Stimulated activated CD4-positive, alpha-beta T cell treated with anti-CD3 and anti-CD28 coated beads, Interleukin-12 subunit alpha, Interleukin-12 subunit beta, amount 100 ng/mL, for 24 hours (primary cell): ENCODE results near the gene NDUFA3.
A peak's percentile ranks its signal among the peaks of the same experiment; 100 is the strongest.

ENCODE experiments used
- DNase-seq, 2 experiments: peaks; one replicate each; pipeline ENCODE4 v3.0.0-alpha.2; 2020; ENCODE audit warnings: low read depth in 2 of 2

Gene NDUFA3

DNA sequence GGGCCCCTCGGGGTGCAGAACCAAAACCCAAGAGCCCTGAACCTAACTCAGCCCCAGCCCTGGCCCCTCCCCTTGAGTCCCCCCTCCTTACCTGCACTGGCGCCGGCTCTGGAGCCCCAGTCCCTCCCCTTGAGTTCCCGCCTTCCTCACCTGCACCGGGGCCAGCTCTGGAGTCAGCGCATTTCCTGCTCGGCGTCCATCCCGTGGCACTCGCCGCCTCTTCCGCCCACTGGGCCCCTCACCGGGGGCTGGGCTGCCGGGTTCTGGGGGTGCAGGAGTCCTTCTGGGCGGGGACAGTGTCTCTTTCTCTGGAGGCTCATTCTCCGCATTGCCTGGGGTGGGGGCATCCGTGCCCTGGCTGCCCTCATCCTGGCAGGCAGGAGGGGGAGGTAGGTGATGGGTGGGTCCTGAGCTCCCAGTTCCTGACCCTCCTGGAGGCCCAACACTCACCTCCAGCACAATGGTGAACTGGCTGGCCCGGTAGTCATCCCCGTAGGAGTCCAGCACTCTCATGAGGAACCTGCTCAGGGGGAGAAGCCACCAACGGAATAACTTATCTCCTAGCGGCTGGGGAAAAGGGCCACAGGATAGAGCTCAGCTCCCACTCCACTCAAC, 5.3 kb downstream of the NDUFA3 start:
- DNase-seq, result no peak

DNA sequence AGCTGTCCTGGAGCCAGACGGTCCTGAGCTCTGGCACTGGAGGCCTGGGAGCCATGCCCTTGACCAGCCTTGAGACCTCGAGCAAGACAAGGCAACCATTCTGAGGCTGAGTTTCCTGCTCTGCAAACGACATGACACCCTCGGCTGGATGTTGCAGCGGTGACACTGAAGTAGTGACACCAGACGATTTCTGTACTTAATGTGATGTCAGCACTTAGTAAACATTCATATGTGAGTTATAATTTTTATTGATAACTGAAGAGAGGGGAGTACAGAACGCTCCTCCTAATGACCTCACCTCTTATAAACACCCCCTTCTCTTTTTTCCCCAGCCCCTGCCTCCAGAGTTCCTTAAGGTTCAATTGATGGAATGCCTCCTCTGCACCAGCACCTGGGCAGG, 5.8 kb downstream of the NDUFA3 start:
- DNase-seq, result no peak

- DNase-seq, result no peak
These were observed 7.0 kb downstream of the NDUFA3 start for GRCh38 chr19:54109651-54110050.

DNA sequence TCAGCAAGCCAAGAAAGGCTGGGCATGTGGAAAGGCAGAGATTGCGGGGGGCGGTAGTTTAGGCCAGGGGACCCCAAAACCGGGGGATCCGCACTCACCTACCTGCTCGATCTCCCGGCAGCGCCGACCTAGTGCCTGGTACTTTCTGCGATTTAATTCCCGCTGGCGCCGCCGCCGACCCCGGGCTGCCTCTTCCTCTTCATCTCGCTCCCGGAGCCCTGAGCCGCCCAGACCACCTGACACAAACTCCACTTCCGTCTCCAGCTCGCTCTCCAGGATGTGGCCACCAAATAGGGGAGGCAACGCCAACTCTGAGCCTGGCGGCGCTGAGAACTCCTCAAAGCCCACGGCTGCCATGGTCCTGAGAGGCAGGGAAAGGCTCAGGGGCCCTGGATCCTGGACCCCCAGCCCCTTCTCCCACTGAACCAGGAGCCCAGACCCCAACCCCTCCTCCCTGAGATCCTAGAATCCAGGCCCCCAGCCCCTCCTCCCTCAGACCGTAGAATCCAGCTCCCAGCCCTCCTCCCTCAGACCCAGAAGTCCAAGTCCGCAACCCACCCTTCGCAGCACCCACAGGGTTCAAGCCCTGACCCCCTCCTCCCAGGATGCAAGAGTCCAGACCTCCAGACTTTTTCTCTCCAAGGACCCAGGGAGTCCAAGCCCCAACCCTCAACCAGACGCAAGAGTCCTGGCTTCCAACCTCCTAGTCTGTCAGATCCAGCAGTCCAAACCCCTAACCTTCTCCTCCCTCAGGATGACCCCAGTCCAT, 11.9 kb downstream of the NDUFA3 start:
- DNase-seq, result no peak

DNA sequence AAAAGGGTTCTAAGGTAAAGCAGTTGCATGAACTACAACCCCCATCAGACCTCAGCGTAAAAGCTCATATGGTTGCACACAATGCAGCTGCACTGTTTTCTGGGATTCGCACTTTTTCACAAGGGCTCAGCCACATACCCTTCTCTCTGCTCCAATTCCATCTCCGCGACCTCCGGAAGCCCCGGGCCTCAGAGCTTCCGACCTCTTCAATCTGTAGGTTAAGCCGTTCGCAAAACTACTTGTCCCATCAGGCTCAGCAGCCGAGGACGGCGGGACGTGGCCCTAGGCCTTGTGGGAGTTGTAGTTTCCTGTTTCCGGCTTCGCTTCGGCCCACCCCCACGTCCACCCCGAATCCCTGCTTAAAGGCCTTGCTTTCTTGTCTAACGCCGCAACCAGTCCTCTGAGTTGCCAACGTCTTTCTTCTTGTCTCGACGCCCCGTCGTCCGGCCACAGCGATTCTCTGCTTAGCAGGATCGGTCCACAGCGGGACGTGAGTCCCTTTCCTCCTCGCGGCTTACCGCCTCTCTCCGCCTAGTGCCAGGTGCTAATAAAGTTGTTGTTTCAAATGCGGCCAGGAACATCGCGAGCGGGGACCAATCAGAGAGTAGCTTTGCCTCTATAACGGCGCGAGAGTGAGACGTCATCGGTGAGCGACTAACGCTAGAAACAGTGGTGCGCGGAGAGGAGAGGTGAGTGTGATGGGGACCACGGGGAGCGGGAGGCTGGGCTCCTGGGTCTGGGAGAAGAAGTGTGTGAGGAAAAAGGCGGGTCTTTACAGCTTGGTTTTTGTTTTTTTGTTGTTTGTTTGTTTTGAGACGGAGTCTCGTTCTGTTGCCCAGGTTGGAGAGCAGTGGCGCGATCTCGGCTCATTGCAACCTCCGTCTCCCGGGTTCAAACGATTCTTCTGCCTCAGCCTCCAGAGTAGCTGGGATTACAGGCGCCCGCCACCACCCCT, 12.7 kb downstream of the NDUFA3 start, which contains the start of the genes PRPF31 and TFPT:
Gene PRPF31, plus strand, starts transcription at position 646 of the 955 bp plus-strand sequence. CDS start 2,525 bp downstream, outside the sequence.
Gene TFPT, minus strand, starts transcription at position 549 of the 955 bp plus-strand sequence. Its CDS starts 388 bp downstream, at position 161.
- peak; percentile 94 to 97 for DNase-seq

DNA sequence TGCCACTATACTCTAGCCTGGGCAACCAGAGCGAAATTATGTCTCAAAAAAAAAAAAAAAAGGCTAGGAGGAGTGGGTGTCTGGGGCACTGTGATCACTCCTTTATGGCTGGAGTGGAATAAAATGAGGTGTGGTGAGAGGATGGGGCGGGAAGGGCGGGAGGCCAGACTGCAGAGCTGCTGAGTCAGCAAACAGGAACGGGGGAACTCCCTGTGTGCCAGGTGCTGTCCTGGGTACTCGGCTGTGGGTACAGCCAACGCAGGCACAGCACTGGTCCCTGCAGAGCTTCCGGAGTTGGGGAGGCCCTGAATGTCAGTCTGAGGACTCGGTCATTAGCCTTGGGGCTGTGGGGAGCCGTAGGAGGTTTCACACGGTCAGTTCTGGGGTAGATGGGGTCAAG, 18.6 kb downstream of the NDUFA3 start:
- no peak for DNase-seq

DNA sequence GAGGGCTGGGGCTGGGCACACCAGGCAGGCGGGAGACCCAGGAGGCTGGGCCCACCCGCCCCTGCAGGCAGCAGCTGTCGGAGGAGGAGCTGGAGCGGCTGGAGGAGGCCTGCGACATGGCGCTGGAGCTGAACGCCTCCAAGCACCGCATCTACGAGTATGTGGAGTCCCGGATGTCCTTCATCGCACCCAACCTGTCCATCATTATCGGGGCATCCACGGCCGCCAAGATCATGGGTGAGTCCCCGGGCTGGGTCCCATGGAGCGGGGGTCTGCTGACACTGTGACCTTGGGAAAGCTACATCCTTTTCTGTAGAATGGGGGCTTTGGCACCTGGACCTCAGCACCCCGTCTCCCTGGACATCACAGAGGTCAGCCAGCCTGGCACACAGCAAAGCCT, 21.0 kb downstream of the NDUFA3 start:
- no peak for DNase-seq

- no peak for DNase-seq
These were observed 21.7 kb downstream of the NDUFA3 start for GRCh38 chr19:54124393-54124792.

GRCh38 chr19:54125713-54126112, 23.1 kb downstream of the NDUFA3 start:
- DNase-seq, result no peak

GRCh38 chr19:54127688-54128440, 25.2 kb downstream of the NDUFA3 start:
- DNase-seq, result no peak

- no peak for DNase-seq
These were observed 25.7 kb downstream of the NDUFA3 start for GRCh38 chr19:54128441-54128725.

DNA sequence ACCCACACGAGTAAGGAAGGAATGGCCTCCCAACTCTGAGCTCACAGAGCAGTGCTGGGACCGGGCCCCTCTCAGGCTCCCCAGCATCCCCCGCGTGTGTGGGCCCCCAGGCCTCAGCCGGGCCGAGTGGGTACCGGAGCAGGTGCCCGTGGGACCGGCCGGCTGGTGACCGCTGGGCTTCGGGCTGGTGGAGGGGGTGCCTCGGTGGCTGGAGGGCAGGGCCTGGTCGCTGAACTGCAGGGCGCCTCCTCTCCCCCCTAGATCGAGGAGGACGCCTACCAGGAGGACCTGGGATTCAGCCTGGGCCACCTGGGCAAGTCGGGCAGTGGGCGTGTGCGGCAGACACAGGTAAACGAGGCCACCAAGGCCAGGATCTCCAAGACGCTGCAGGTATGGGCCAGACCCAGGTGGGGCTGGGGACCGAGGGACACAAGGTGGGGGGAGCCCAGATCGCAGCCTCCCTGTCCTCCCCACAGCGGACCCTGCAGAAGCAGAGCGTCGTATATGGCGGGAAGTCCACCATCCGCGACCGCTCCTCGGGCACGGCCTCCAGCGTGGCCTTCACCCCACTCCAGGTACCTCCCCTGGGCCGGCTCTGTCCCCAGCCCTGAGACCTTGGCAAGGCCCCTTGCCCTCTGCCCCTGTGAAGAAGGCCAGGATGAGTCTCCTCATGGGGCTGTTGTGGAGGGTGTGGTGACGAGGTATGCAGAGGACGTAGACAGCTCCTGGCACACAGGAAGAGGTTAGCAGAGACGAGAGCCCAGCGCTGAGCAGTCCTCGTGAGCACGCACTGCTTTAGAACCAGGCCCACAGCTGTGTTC, 26.4 kb downstream of the NDUFA3 start:
- DNase-seq, result no peak

- no peak for DNase-seq
These were observed 27.0 kb downstream of the NDUFA3 start for GRCh38 chr19:54129617-54129996.

DNA sequence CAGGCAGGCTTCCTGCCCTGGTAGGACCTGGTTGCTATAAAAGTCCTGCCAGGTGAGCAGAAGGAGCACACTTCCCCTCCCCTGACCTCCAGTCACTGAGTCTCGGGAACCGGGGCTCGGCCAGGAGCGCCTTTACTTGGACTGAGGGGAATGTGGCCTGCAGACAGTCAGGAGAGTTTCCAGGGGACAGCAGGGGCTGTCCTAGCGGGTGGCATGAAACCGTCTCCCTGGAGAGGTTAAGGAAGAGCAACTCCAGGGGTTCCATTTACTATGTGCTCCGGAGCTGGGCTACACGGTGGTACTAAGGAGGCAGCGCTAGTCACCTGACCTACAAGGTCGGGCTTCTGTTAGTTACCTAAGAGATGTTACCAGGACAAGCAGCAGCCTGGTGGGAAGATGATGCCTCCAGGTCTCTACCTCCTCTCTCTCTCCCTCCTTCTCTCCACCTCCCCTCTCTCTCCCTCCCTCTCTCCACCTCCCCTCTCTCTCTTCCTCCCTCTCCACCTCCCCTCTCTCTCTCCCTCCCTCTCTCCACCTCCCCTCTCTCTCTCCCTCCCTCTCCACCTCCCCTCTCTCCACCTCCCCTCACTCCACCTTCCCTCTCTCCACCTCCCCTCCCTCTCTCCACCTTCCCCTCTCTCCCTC, 30.8 kb downstream of the NDUFA3 start:
- no peak for DNase-seq

DNA sequence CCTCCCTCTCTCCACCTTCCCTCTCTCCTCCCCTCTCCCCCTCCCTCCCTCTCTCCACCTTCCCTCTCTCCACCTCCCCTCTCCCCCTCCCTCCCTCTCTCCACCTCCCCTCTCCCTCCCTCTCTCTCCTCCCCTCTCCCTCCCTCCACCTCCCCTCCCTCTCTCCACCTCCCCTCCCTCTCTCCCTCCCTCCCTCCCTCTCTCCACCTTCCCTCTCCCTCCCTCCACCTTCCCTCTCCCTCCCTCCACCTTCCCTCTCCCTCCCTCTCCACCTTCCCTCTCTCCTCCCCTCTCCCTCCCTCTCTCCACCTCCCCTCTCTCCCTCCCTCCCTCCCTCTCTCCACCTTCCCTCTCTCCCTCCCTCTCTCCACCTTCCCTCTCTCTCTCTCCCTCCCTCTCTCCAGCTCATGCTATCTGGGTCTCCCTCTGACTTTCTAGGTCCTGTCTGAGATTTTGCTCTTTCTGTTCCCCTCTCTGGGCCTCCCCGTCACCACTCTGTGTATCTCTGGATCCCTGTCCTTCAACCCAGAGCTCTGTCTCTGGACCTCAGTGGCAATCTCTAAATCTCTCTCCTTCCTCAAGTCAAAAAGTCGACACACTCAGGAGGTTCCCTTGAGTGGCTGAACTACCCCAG, 31.4 kb downstream of the NDUFA3 start:
- DNase-seq, result no peak

- DNase-seq, result no peak
These were observed 33.6 kb downstream of the NDUFA3 start for GRCh38 chr19:54136086-54136863.

- DNase-seq, result peak; percentile 96 to 97
These were observed 34.4 kb downstream of the NDUFA3 start for GRCh38 chr19:54136864-54137698.
